Measurements from ENCODE around the gene C10orf90.

DNA sequence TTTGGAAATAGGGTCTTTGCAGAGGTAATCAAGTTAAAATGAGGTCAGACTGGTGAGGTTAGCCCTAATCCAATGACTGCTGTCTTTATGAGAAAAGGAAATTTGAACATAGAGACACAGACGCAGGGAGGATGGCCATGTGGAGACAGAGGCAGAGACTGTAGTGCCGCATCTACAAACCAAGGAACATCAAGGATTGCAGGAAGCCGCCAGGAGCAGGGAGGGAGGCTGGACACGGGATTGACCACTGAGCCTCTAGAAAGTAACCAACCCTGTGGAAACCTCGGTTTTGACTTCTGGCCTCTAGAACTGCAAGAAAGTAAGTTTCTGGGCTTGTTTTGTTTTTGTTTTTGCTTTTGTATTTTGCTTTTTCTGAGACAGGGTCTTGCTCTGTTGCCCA is 213.9 kb downstream of the C10orf90 start:
- TF ChIP-seq CTCF (IDR thresholded peaks at IDR 0.05) (no peak), POLR2AphosphoS5 (IDR thresholded peaks at IDR 0.05) (no peak), POLR2A (IDR thresholded peaks at IDR 0.05) (no peak)

Measured in breast epithelium (tissue), 3 donors.